HG03378 (cell line): ENCODE results near the gene ORAI3.

ENCODE experiments used
- ATAC-seq: cut with Tn5 transposase; IDR thresholded peaks from one replicate; pipeline ENCODE4 v1.9.1; 2021; ENCODE audit warnings: mild to moderate bottlenecking, moderate library complexity; ENCODE audit not compliant: unreplicated experiment

ORAI3 gene

GRCh38 chr16:30946671-30947540, 2.0 kb upstream of the ORAI3 start:
- ATAC-seq, result no peak

DNA sequence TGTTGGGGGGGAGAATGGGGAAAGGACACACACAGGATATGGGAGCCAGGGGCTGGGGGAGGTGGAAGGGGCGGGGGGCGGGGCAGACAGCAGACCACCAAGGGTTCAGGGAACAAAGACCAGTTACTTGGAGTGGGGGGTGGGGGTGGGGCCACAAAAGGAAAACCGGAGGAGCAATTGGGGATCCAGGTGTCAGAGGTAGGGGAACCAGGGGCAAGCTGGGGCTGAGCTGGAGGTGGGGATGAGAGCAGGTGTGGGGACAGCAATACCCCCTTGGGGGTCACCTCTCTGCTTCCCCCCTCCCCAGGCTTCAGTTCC, 1.4 kb upstream of the ORAI3 start:
- ATAC-seq, result no peak

DNA sequence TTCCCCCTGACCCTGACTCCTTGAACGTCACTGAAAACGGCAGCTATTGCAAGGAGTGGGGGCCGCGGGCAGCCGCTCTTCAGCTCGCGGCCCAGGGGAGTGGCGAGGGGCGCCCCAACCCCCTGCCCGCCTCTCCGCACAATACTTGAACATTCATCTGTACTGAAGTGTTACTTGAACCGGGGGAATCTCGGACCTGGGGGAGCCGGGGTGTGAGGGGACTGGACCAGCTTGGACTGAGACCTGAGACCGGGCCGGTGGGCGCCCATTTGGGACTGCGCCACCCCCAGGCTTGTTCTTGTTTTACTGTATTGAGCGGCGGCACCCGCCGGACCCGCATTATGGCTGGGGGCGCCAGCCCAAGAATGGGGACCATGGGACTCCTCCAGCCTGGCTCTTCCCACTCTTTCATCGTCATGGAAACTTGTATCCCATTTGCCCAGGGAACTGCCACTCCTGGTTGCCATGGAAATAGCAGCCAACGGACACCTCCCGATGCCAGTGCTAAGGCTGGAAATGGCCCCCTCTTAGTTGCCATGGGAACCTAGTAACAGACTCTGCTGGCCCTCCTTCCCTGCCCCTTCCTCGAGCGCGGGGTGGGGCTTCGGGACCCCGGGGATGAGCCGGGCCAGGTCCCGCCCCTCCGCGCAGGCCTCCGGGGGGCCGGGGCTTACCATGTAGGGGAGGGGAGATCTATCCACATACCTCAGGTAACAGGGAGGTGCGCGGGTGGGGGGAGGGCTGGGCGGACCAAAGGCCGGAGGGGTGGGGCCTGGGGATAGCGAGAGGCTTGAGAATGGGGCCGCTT, 805 bp upstream of the ORAI3 start:
- no peak for ATAC-seq

DNA sequence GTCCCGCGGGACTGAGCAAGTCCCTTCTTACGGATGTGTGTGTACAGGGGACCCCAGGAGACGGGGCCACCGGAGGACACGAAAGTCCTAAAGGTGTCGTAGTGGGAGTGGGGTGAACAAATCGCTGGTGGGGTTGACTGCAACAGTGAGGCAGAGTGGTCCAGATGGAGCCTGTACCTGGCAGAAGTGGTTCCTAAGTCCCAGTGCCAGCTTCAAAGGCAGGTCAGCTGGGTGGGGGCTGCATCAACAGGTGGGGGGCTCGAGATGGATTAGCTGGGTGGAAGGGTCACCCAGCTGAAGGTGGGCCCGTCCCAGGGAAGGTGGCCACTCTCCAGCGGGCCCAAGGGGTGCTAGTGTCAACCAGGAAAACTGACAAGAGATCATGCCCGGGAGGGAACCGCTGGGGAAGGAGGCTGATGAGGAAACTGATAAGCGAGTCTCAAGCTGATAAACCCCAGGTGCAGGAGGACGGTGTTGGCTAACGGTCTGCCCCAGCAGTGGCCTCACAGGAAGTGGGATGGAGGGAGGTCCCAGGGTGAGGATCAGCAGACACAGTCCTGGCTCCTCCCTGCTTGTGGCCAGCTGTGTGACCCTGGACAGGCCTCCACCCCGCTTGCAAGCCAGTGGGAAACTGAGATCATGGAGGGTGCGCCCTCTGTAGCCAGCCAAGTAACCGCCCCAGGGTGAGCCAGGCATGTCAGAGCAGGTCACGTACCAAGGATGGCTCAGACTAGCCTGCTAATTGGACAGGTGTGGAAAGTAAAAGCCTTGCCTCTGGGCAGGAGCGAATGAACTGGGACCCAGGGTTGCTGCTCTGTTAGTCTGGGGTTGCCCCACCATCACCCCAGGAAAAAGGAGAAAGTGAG, 1.0 kb downstream of the ORAI3 start:
- peak; percentile 58 for ATAC-seq

- ATAC-seq, result no peak
These were observed 1.7 kb downstream of the ORAI3 start for GRCh38 chr16:30950516-30951065.

DNA sequence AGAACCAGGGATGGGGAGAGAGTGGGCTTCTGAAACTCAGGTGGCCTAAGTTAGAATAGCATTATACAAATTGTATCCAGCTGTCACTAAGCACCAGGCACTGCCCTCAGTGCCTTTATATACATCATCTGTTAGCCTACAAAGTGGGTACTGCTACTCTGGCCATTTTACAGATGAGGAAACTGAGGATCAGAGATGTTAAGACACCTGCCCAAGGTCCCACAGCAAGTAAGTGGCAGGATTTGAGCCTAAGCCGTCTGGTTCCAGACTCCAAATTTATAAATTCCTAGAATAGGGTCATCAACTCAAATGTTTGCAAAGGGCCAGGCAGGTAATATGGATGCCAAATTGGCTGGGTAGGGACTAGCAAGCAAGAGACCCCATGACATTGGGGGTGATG, 2.3 kb downstream of the ORAI3 start:
- ATAC-seq, result no peak

DNA sequence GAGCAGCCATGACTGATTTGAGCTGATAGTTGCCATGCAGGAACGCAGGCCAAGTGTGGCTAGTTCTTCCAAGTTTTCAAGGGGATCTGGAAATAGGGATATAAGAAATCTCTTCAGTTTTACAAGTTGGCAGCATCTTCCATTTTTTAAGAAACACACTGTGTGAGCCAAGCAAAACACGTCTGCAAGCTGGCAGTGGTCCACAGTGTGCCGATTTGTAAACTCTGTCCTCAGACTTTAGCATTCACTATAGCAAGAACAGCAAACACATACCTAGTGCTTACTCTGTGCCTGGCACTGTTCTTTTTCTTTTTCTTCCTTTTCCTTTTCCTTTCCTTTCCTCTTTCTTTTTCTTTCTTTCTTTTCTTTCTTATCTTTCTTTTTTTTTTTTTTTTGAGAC, 2.9 kb downstream of the ORAI3 start:
- ATAC-seq, result no peak

- ATAC-seq, result no peak
These were observed 4.2 kb downstream of the ORAI3 start for GRCh38 chr16:30953111-30953510.

- ATAC-seq, result peak; percentile 25
These were observed 4.8 kb downstream of the ORAI3 start for GRCh38 chr16:30953511-30954124.

- no peak for ATAC-seq
These were observed 6.1 kb downstream of the ORAI3 start for GRCh38 chr16:30954993-30955392.

DNA sequence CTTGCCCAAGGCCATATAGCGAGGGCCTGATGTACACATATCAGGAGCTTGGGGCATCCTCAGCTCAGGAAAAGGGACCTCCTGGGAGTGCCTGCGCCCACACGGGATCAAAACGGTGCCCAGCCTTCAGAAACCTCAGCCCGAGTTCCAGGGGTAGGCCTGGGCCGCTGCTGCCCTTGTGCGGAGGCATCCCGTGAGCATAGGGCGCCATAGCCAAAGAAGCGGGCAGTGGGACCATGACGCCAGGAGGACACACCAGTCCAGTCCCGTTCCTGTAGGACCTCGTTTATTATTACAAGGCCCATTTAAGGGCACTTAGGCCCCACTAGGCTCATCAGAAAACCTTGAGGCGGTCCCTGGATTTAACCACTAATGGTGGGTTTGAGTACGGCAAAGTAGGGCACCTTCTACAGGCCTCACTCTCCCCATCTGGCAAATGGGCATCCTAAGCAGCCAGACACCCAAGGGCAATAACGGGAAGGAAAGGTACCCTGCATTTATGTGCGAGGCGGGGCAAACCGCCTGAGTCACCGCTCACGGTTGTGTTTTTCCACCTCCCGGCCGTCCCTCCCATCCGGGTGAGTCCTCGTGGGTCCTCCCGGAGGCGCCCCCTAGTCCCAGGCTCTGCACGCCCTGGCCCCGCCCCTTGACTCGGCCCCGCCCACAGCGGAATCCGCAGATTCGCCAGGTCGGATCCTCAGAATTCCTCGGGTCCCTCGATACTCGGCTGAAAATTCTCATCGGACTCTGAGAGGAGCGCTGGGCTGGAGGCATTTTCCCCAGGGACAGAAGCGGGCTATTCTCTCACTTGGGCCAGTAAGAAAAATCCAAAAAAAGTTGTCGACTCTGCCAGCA, 8.0 kb downstream of the ORAI3 start:
- ATAC-seq, result peak; percentile 26

DNA sequence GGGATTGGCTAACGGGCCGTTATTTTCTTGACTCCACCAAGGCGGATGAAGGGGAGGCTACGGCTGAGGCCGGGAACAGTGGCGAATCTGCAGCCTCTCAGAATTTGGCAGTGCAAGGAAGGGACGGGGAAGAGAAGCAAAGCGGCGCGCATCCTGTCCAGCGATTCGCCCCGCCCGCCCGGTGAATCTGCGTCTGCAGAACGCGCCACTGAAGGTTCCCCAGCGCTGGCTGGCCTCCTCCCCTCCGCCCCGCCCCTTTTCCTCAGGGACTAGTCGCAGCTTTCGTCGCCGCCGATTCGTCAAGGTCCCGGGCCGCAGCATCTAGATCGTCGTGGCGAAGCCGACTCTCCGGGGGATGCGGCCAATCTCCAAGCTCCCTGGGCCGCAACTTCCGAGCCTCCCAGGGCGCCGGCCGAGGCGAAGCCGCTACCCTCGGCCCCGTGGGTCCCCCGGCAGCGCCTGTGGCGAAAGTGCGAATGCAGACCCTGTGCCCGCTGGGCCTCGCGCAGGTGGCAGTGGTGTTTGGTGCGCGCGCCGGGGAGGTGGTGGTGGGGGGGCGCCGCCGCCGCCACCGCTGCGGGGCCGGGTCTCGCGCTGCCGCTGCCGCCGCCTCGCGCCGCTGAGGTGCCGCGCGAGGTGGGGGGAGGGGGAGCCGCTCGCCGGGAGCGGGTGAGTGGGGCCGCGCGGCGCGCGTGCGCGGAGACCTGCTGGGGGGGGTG, 8.7 kb downstream of the ORAI3 start, which contains the start of gene SETD1A:
TSS of gene SETD1A (plus strand) at position 299 of the 719 bp plus-strand sequence. CDS start 978 bp downstream, outside the sequence.
- ATAC-seq, result peak; percentile 53

GRCh38 chr16:30958175-30959079, 9.6 kb downstream of the ORAI3 start:
- no peak for ATAC-seq

GRCh38 chr16:30961384-30961783, 12.5 kb downstream of the ORAI3 start:
- no peak for ATAC-seq

DNA sequence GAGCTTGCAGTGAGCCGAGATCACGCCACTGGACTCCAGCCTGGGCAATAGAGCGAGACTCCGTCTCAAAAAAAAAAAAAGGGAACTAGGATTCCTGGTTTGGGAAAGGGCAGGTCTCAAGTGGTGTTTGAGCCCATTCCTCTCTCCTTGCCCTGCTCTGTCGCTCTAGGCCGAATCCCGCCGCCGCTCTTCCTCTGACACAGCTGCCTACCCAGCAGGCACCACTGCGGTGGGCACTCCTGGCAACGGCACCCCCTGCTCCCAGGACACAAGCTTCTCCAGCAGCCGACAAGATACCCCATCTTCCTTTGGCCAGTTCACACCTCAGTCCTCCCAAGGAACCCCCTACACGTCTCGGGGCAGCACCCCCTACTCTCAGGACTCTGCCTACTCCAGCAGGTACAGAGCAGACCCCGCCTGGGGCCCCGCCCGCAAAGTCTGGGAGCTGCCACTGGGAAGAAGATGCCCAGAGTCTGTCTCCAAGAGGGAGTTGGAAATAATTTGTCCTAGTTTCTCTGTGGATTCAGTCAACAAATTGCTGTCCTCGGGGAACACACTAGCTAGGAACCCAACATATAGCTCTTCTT, 15.2 kb downstream of the ORAI3 start:
- ATAC-seq, result no peak

DNA sequence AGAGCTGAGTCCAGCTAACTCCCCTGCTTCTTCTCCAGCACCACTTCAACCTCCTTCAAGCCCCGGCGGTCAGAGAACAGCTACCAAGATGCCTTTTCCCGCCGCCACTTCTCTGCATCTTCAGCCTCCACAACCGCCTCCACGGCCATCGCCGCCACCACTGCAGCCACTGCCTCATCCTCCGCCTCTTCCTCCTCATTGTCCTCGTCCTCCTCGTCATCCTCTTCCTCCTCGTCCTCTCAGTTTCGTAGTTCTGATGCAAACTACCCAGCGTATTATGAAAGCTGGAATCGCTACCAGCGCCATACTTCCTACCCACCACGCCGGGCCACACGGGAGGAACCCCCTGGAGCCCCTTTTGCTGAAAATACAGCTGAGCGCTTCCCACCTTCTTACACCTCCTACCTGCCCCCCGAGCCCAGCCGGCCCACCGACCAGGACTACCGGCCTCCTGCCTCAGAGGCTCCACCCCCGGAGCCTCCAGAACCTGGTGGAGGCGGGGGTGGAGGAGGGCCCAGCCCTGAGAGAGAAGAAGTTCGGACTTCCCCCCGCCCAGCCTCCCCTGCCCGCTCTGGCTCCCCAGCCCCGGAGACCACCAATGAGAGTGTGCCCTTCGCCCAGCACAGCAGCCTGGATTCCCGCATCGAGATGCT, 15.8 kb downstream of the ORAI3 start:
- no peak for ATAC-seq

DNA sequence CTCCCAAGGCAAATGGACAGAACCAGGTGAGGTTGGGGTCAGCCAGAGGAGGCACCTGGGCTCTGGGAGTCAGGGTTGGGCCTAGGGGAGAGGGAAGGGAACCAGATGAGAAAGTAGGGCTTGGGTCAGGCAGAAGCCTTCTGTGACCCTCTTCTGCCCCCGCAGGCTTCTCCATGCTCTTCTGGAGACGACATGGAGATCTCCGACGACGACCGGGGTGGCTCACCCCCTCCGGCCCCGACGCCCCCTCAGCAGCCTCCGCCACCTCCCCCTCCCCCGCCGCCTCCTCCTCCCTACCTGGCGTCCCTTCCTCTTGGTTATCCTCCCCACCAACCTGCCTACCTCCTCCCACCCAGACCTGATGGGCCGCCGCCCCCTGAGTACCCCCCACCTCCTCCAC, 16.6 kb downstream of the ORAI3 start:
- ATAC-seq, result no peak
